ENCODE data around the gene NXN. TPM values are rescaled to one million over a fixed set of nuclear protein-coding genes. Genes with fewer than 3 reads are reported as not detected.
"Not testable (repeated sequence)": the region's sequence is repeated elsewhere in the genome, so short reads cannot be mapped to it uniquely, and the experiment has no call there.

NXN gene
- total RNA-seq, 2 donors from 2014 or later: 15.6 to 17.5 TPM

GRCh38 chr17:846901-847843, 132.4 kb downstream of the NXN start:
- H3K27ac ChIP-seq: peak overlapping the region; percentile 56 to 59
- no peak for TF ChIP-seq CTCF (IDR thresholded peaks at IDR 0.05)
- H3K36me3 ChIP-seq: no peaks in the 10 kb centered on the region
- no peaks in the 10 kb centered on the region for H3K27me3 ChIP-seq
- H3K4me1 ChIP-seq: peaks cover 0 to 42% of the 10 kb centered on the region in 2 donors
- peak overlapping the region; percentile 29 to 38 for H3K4me3 ChIP-seq
- no peaks in the 10 kb centered on the region for H3K9me3 ChIP-seq
- DNase-seq (ENCODE audit: low spot score): no peak

DNA sequence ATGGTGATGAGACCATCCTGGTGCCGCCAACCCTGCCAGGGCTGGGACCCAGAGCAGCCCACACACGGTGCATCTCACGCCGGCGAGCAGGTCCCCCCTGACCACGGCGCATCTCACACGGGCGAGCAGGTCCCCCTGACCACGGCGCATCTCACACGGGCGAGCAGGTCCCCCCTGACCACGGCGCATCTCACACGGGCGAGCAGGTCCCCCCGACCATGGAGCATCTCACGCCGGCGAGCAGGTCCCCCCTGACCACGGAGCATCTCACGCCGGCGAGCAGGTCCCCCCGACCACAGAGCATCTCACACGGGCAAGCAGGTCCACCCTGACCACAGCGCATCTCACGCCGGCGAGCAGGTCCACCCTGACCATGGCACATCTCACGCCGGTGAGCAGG, 138.3 kb downstream of the NXN start:
- no peak overlapping the region for H3K4me3 ChIP-seq
- H3K4me1 ChIP-seq: peaks cover 0 to under 1% of the 10 kb centered on the region in 2 donors
- no peak overlapping the region for H3K27ac ChIP-seq
- H3K36me3 ChIP-seq: no peaks in the 10 kb centered on the region
- H3K9me3 ChIP-seq: no peaks in the 10 kb centered on the region
- no peaks in the 10 kb centered on the region for H3K27me3 ChIP-seq
- no peak for TF ChIP-seq CTCF (IDR thresholded peaks at IDR 0.05)
- DNase-seq (ENCODE audit: low spot score): no peak

DNA sequence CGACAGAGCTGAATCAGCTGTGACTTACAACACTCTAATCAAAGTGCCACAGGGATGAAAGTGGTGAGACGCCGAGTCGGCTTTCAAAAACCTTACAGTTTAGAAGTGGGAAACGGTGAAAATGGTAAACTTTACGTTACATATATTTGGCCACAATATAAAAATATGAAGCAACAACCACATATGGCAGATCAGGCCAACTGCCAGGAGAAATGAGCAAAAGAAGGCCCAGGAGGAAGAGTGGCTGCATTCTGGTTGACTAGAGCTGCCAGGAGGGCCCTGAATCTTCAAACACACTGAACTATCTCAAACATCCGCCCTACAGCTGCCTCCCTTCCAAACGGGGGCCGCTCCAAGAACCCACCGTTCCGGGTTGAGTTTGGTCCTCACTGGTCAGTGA, 141.1 kb downstream of the NXN start:
- Histone ChIP-seq H3K36me3 (no peaks in the 10 kb centered on the region), H3K4me1 (no peaks in the 10 kb centered on the region), H3K27ac (no peak overlapping the region), H3K9me3 (no peaks in the 10 kb centered on the region), H3K4me3 (no peak overlapping the region), H3K27me3 (no peaks in the 10 kb centered on the region)
- no peak for DNase-seq (ENCODE audit: low spot score)
- no peak for TF ChIP-seq CTCF (IDR thresholded peaks at IDR 0.05)

GRCh38 chr17:836151-836550, 143.4 kb downstream of the NXN start:
- Histone ChIP-seq H3K27ac (no peak overlapping the region), H3K27me3 (no peaks in the 10 kb centered on the region)
- DNase-seq (ENCODE audit: low spot score): no peak

GRCh38 chr17:835721-836120, 143.9 kb downstream of the NXN start:
- H3K4me3 ChIP-seq; H3K4me1 ChIP-seq; H3K9me3 ChIP-seq; H3K27me3 ChIP-seq; H3K36me3 ChIP-seq; DNase-seq (ENCODE audit: low spot score): not testable (repeated sequence)
- peak overlapping the region in 1 of 2 donors; percentile 24 for H3K27ac ChIP-seq

More at GRCh38 chr17:836151-836550, 143.4 kb downstream of the NXN start:
- no peak overlapping the region for H3K4me3 ChIP-seq
- no peak for TF ChIP-seq CTCF (IDR thresholded peaks at IDR 0.05)
- no peaks in the 10 kb centered on the region for H3K36me3 ChIP-seq
- no peaks in the 10 kb centered on the region for H3K4me1 ChIP-seq
- H3K9me3 ChIP-seq: no peaks in the 10 kb centered on the region

GRCh38 chr17:835263-835662, 144.3 kb downstream of the NXN start:
- H3K27me3 ChIP-seq: no peaks in the 10 kb centered on the region
- DNase-seq (ENCODE audit: low spot score): no peak
- H3K9me3 ChIP-seq: no peaks in the 10 kb centered on the region
- no peak for TF ChIP-seq CTCF (IDR thresholded peaks at IDR 0.05)
- H3K4me3 ChIP-seq: no peak overlapping the region
- no peaks in the 10 kb centered on the region for H3K4me1 ChIP-seq
- peak overlapping the region in 1 of 2 donors; percentile 24 for H3K27ac ChIP-seq
- no peaks in the 10 kb centered on the region for H3K36me3 ChIP-seq
